Thyroid gland (tissue), 4 donors: ENCODE data around the gene FARSA.

Experiments used
- POLR2A ChIP-seq, 2 donors: fragments of 450-650 bp; IDR thresholded peaks; one replicate each; pipeline ENCODE4 v1.6.1; 2017; ENCODE audit warnings: antibody characterized with exemption in 2 of 2, mild to moderate bottlenecking in 2 of 2, moderate library complexity in 1 of 2
- TF ChIP-seq, protein P1 (sequence below), 6 experiments: fragments of 200-600 bp in 3 of 6; fragments of 450-650 bp in 3 of 6; sonication (generic) in 3 of 6; IDR thresholded peaks; one replicate each; pipeline ENCODE4 v1.5.1; 2016 to 2019; ENCODE audit warnings: antibody characterized with exemption in 6 of 6, mild to moderate bottlenecking in 2 of 6, inconsistent platforms in 1 of 6, moderate library complexity in 1 of 6

DNA sequence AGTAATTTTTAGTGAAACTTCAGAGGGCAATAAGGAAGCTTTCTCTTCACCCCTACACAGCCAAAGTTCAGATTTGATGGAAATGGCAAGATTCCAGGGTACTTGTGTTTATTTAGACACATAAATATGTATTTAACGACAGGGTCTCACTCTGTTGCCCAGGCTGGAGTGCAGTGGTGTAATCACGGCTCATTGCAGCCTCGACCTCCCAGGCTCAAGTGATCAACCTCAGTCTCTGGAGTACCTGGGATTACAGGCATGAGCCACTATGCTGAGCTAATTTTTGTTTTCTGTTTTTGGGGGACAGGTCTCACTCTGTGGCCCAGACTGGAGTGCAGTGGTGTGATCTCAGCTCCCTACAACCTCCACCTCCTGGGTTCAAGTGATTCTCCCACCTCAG is 12.5 kb downstream of the FARSA start:
- TF ChIP-seq, protein P1, sequence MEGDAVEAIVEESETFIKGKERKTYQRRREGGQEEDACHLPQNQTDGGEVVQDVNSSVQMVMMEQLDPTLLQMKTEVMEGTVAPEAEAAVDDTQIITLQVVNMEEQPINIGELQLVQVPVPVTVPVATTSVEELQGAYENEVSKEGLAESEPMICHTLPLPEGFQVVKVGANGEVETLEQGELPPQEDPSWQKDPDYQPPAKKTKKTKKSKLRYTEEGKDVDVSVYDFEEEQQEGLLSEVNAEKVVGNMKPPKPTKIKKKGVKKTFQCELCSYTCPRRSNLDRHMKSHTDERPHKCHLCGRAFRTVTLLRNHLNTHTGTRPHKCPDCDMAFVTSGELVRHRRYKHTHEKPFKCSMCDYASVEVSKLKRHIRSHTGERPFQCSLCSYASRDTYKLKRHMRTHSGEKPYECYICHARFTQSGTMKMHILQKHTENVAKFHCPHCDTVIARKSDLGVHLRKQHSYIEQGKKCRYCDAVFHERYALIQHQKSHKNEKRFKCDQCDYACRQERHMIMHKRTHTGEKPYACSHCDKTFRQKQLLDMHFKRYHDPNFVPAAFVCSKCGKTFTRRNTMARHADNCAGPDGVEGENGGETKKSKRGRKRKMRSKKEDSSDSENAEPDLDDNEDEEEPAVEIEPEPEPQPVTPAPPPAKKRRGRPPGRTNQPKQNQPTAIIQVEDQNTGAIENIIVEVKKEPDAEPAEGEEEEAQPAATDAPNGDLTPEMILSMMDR (IDR thresholded peaks at IDR 0.05): no peak
- TF ChIP-seq POLR2A (IDR thresholded peaks at IDR 0.05): no peak
